H1 (cell line): ENCODE results near the gene DDR2. TPM values are rescaled to one million over a fixed set of nuclear protein-coding genes. Genes with fewer than 3 reads are reported as not detected.

Experiments used
- CTCF ChIA-PET: fragments of 300-600 bp; sonication (Branson Sonifier 250); formaldehyde crosslinking; loops from one replicate; lab custom pipeline; 2021; ENCODE audit not compliant: partially characterized antibody; lab: Charles Lee
- POLR2A ChIA-PET: fragments of 300-600 bp; sonication (Branson Sonifier 250); formaldehyde crosslinking; loops from one replicate; lab custom pipeline; 2021; ENCODE audit warnings: inconsistent platforms; ENCODE audit not compliant: partially characterized antibody; lab: Charles Lee
- DNase-seq, 2 experiments: peaks; one replicate each; pipeline versions ENCODE4 v3.0.0 to v3.0.0-alpha.2; 2010 to 2022; ENCODE audit warnings: low spot score in 2 of 2, low read depth in 1 of 2, mixed read lengths in 1 of 2
- FAIRE-seq: peaks from 2 replicates; lab custom pipeline; 2011; peaks lifted over from hg19 to GRCh38; lab: Jason Lieb, UNC
- H2AFZ ChIP-seq: 2 replicates; pipeline ENCODE4 v1.8.1; 2012; ENCODE audit warnings: low read length, inconsistent platforms
- H2AK5ac ChIP-seq: 2 replicates; pipeline ENCODE4 v1.6.1; 2013; ENCODE audit warnings: low read depth, low read length
- H2BK120ac ChIP-seq: replicated peaks from 2 replicates; pipeline ENCODE3; 2013; ENCODE audit warnings: low read depth, low read length, inconsistent platforms
- H2BK12ac ChIP-seq: 2 replicates; pipeline ENCODE4 v1.6.1; 2013; ENCODE audit warnings: low read depth, low read length
- H2BK15ac ChIP-seq: 2 replicates; pipeline ENCODE4 v1.6.1; 2013; ENCODE audit warnings: low read length
- H2BK20ac ChIP-seq: 2 replicates; pipeline ENCODE4 v1.6.1; 2013; ENCODE audit warnings: low read length
- H2BK5ac ChIP-seq: 2 replicates; pipeline ENCODE4 v1.6.1; 2013; ENCODE audit warnings: low read depth, low read length
- H3K14ac ChIP-seq: 2 replicates; pipeline ENCODE4 v1.6.1; 2013; ENCODE audit warnings: inconsistent platforms; ENCODE audit not compliant: insufficient read length
- H3K18ac ChIP-seq: 2 replicates; pipeline ENCODE4 v1.6.1; 2013; ENCODE audit warnings: low read length; ENCODE audit errors: extremely low read depth
- H3K23ac ChIP-seq: 2 replicates; pipeline ENCODE4 v1.6.1; 2013; ENCODE audit warnings: inconsistent platforms; ENCODE audit not compliant: insufficient read length
- H3K23me2 ChIP-seq: 2 replicates; pipeline ENCODE4 v1.6.1; 2013; ENCODE audit warnings: low read depth, low read length
- H3K27ac ChIP-seq: 2 replicates; pipeline ENCODE4 v1.6.1; 2011; ENCODE audit warnings: low read depth, low read length, inconsistent platforms
- H3K27me3 ChIP-seq, 4 experiments: replicated peaks in 1 of 4; 1 replicate in 1 of 4; 2 replicates in 3 of 4; pipeline versions ENCODE4 v1.6.1 to v1.8.1; 2011 to 2013; ENCODE audit warnings: low read length in 3 of 4, mild to moderate bottlenecking in 3 of 4, inconsistent platforms in 2 of 4, mixed read lengths in 2 of 4, moderate library complexity in 1 of 4; ENCODE audit not compliant: control insufficient read depth in 3 of 4, insufficient read depth in 3 of 4; ENCODE audit errors: extremely low read depth in 1 of 4
- H3K36me3 ChIP-seq, 4 experiments: 2 replicates each; pipeline versions ENCODE4 v1.6.1 to v1.8.1; 2011 to 2013; ENCODE audit warnings: mild to moderate bottlenecking in 4 of 4, low read length in 3 of 4, moderate library complexity in 2 of 4, control low read depth in 1 of 4, inconsistent platforms in 1 of 4; ENCODE audit not compliant: insufficient read depth in 4 of 4, control insufficient read depth in 2 of 4
- H3K4ac ChIP-seq: replicated peaks from 2 replicates; pipeline ENCODE3; 2013; ENCODE audit warnings: low read length, low read depth, mixed read lengths, inconsistent platforms; ENCODE audit not compliant: insufficient read length
- H3K4me1 ChIP-seq, 4 experiments: replicated peaks in 1 of 4; 1 replicate in 1 of 4; 2 replicates in 3 of 4; pipeline versions ENCODE4 v1.6.1 to v1.8.1; 2011 to 2013; ENCODE audit warnings: low read length in 3 of 4, inconsistent platforms in 2 of 4, mixed read lengths in 1 of 4; ENCODE audit not compliant: insufficient read depth in 4 of 4, control insufficient read depth in 3 of 4
- H3K4me2 ChIP-seq, 2 experiments: 2 replicates each; pipeline versions ENCODE4 v1.6.1 to v1.8.1; 2011 to 2013; ENCODE audit warnings: low read depth in 2 of 2, low read length in 2 of 2, control low read depth in 1 of 2, inconsistent platforms in 1 of 2, mild to moderate bottlenecking in 1 of 2; ENCODE audit not compliant: insufficient read depth in 1 of 2
- H3K4me3 ChIP-seq, 4 experiments: fragments of 200-600, 300-600 bp in 1 of 4; sonication (generic), shearing (Covaris generic), sonication (Bioruptor Twin) in 1 of 4; 2 replicates each; pipeline versions ENCODE4 v1.5.1 to v1.8.1; 2011 to 2016; ENCODE audit warnings: low read length in 4 of 4, low read depth in 3 of 4, control low read depth in 2 of 4, inconsistent platforms in 2 of 4, mild to moderate bottlenecking in 2 of 4, mixed read lengths in 1 of 4, moderate library complexity in 1 of 4; ENCODE audit not compliant: insufficient read depth in 2 of 4; ENCODE audit errors: extremely low read depth in 1 of 4
- H3K56ac ChIP-seq: replicated peaks from 2 replicates; pipeline ENCODE3; 2013; ENCODE audit warnings: low read depth, mild to moderate bottlenecking, mixed read lengths, low read length, inconsistent platforms; ENCODE audit not compliant: insufficient read length
- H3K79me1 ChIP-seq: 2 replicates; pipeline ENCODE4 v1.6.1; 2013; ENCODE audit warnings: low read depth, low read length, control low read depth
- H3K79me2 ChIP-seq, 2 experiments: 2 replicates each; pipeline versions ENCODE4 v1.6.1 to v1.8.1; 2012 to 2013; ENCODE audit warnings: low read length in 2 of 2, mild to moderate bottlenecking in 2 of 2, inconsistent platforms in 1 of 2; ENCODE audit not compliant: insufficient read depth in 2 of 2, control insufficient read depth in 1 of 2
- H3K9ac ChIP-seq, 4 experiments: replicated peaks in 1 of 4; 1 replicate in 1 of 4; 2 replicates in 3 of 4; pipeline versions ENCODE4 v1.6.1 to v1.8.1; 2011 to 2013; ENCODE audit warnings: low read depth in 3 of 4, low read length in 3 of 4, control low read depth in 2 of 4, mild to moderate bottlenecking in 2 of 4, moderate library complexity in 2 of 4, inconsistent platforms in 1 of 4; ENCODE audit errors: extremely low read depth in 1 of 4
- H3K9me3 ChIP-seq, 2 experiments: 2 replicates each; pipeline versions ENCODE4 v1.6.1 to v1.8.1; 2012 to 2013; ENCODE audit warnings: mild to moderate bottlenecking in 2 of 2, moderate library complexity in 2 of 2, control low read depth in 1 of 2, inconsistent platforms in 1 of 2, low read depth in 1 of 2, low read length in 1 of 2, mixed read lengths in 1 of 2; ENCODE audit not compliant: insufficient read depth in 2 of 2
- H4K20me1 ChIP-seq, 2 experiments: replicated peaks in 1 of 2; 2 replicates each; pipeline versions ENCODE3 to v1.8.1; 2011 to 2013; ENCODE audit warnings: inconsistent platforms in 2 of 2, low read length in 2 of 2, mild to moderate bottlenecking in 1 of 2; ENCODE audit not compliant: insufficient read depth in 2 of 2, control insufficient read depth in 1 of 2
- H4K5ac ChIP-seq: 2 replicates; pipeline ENCODE4 v1.6.1; 2013; ENCODE audit warnings: low read length, low read depth, mixed read lengths, inconsistent platforms; ENCODE audit not compliant: insufficient read length
- H4K8ac ChIP-seq: 2 replicates; pipeline ENCODE4 v1.8.0; 2013; ENCODE audit warnings: mild to moderate bottlenecking, moderate library complexity, low read length, inconsistent platforms; ENCODE audit not compliant: insufficient read depth; ENCODE audit errors: extremely low read depth
- H4K91ac ChIP-seq: replicated peaks from 2 replicates; pipeline ENCODE3; 2013; ENCODE audit warnings: low read length, mixed read lengths, inconsistent platforms; ENCODE audit not compliant: insufficient read length
- EZH2 ChIP-seq: fragments of 200-600 bp; sonication (generic); IDR thresholded peaks from 2 replicates; pipeline ENCODE4 v1.7.1; 2012; ENCODE audit warnings: low read depth, mild to moderate bottlenecking, moderate library complexity, low read length, inconsistent platforms; ENCODE audit not compliant: severe bottlenecking
- RXRA ChIP-seq: IDR thresholded peaks from 2 replicates; pipeline ENCODE4 v1.6.1; 2011; ENCODE audit warnings: low read depth, mild to moderate bottlenecking, low read length, moderate library complexity; ENCODE audit not compliant: insufficient read depth
- WGBS, 2 experiments: shearing (Covaris generic) in 1 of 2; methylation state at CpG; one replicate each; pipeline versions ENCODE4 v1.1.6 to v1.1.7; 2013 to 2015; ENCODE audit warnings: low lambda C conversion rate in 2 of 2, mixed read lengths in 2 of 2, inconsistent platforms in 1 of 2, low coverage in 1 of 2, missing lambda C conversion rate in 1 of 2; ENCODE audit not compliant: insufficient replicate concordance in 2 of 2, insufficient coverage in 1 of 2, insufficient read length in 1 of 2; ENCODE audit errors: extremely low coverage in 1 of 2, missing lambda C conversion rate in 1 of 2; 5-methylcytosine and 5-hydroxymethylcytosine counted together
- polyA plus RNA-seq, 7 experiments: library from polyadenylated mRNA; depleted of rRNA in 3 of 7; stranded (reverse) in 5 of 7; unstranded in 2 of 7; fragments of >200 nt in 5 of 7; fragments of 200-250 nt in 2 of 7; gene quantifications; 1 replicate in 5 of 7; 2 replicates in 1 of 7; 4 replicates in 1 of 7; pipeline versions ENCODE4 v1.2.1 to v1.2.3, GENCODE V29; 2011 to 2013; ENCODE audit warnings: missing spikeins in 2 of 7, mixed read lengths in 2 of 7
- total RNA-seq: library from RNA; stranded (reverse); fragmentation: NEBNext Ultra II Directional; extraction: Animal tissue kit (Norgen Biotek cat#: 25700); gene quantifications from 2 replicates; pipeline ENCODE4 v1.2.1, GENCODE V29; 2021

DDR2 gene
- total and polyA plus RNA-seq, 2 of the 8 experiments (the other 6 are each of a cell fraction or from before 2014, with no cell fraction given), result 1.00 to 2.1 TPM

DNA sequence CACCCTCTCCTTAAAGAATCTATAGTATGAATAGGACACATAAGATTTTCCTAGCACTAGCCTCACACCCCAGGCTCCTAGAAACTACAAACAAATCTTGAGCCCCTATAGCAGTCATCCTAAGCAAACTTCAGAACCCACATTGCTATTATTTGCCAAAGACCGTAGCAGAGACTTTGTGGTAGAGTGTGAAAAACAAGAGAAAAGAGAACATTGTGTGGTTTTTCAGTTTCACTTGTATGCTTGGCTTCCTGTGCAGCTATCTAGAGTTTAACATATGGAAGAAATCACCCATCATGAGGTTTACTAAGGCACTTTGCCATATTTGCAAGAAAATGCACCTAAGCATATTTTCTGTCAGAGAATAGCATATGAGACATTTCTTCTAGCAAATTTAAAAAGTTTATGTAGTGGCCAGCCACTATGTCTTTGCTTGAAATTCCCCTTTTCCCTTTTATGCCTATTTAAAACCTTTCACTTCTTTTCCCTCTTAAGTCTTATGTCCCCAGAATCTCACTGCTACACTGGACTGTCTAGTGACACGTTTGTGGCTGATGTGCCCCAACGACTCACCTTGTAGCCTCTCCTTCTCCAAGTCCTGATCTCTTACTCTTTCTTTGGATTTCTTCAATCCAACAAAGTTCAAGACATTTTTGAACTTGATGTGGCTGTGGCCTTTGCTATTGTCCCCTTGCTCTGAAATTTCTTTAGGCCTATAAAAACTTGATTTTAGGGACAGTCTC, 203.1 kb downstream of the DDR2 start:
- H4K91ac ChIP-seq, result no peak overlapping the region
- DNase-seq (no peak), FAIRE-seq (no peak)
- no peaks in the 10 kb centered on the region for H3K79me1 ChIP-seq
- H2AFZ ChIP-seq, result no peak overlapping the region
- H3K79me2 ChIP-seq, result no peaks in the 10 kb centered on the region
- no peak overlapping the region for H3K4ac ChIP-seq
- H3K27ac ChIP-seq, result no peak overlapping the region
- ChIA-PET POLR2A (no interaction called here), CTCF (interaction anchor here (1.0 kb wide), 1 partner anchor 11 kb away, joined by 5 read pairs; no protein-coding TSS in a partner anchor)
- H3K4me3 ChIP-seq, result no peak overlapping the region
- H3K23ac ChIP-seq, result no peak overlapping the region
- no peak overlapping the region for H2BK20ac ChIP-seq
- H2BK15ac ChIP-seq, result no peak overlapping the region
- peaks cover 9 to 13% of the 10 kb centered on the region in 2 experiments; a peak in 2 of 4 replicates for H3K9me3 ChIP-seq
- no peak overlapping the region for H2BK120ac ChIP-seq
- H3K4me2 ChIP-seq, result no peak overlapping the region
- no peaks in the 10 kb centered on the region for H4K20me1 ChIP-seq
- H2BK5ac ChIP-seq, result no peak overlapping the region
- no peak overlapping the region for H4K8ac ChIP-seq
- H3K23me2 ChIP-seq, result no peaks in the 10 kb centered on the region
- no peaks in the 10 kb centered on the region for H3K36me3 ChIP-seq
- WGBS, 2 experiments, result 86% methylated on average over 3 of the region's 3 CpGs; no CpG with 5 or more reads in 1 of the 2 experiments
- H3K9ac ChIP-seq, result no peak overlapping the region
- H3K4me1 ChIP-seq, result 0 out of 7 replicates have a peak, but pooled peaks cover 0 to 2% (median 0%) of the 10 kb centered on the region in 4 experiments
- no peak overlapping the region for H2BK12ac ChIP-seq
- H3K56ac ChIP-seq, result no peak overlapping the region
- no peak overlapping the region for H4K5ac ChIP-seq
- no peaks in the 10 kb centered on the region for H3K27me3 ChIP-seq
- H3K18ac ChIP-seq, result no peak overlapping the region
- H3K14ac ChIP-seq, result no peak overlapping the region
- H2AK5ac ChIP-seq, result no peak overlapping the region
- TF ChIP-seq RXRA (no peak), EZH2 (no peak)
